WTC11 (cell line): Measurements from ENCODE around the gene STK10. TPM values are rescaled to one million over a fixed set of nuclear protein-coding genes. Genes with fewer than 3 reads are reported as not detected.

Experiments
- CREB1 ChIP-seq: sonication (generic); formaldehyde crosslinking; IDR thresholded peaks from 2 replicates; pipeline ENCODE4 v1.8.0; 2023; ENCODE audit warnings: mild to moderate bottlenecking, missing genetic modification reagents
- CTCF ChIP-seq: fragments of 200-600 bp; IDR thresholded peaks from 2 replicates; pipeline ENCODE4 v1.8.0; 2022; ENCODE audit warnings: antibody characterized with exemption
- E2F1 ChIP-seq: sonication (generic); formaldehyde crosslinking; IDR thresholded peaks from 2 replicates; pipeline ENCODE4 v1.8.0; 2022; ENCODE audit warnings: mild to moderate bottlenecking, missing genetic modification reagents
- E2F4 ChIP-seq: sonication (generic); formaldehyde crosslinking; IDR thresholded peaks from 2 replicates; pipeline ENCODE4 v1.8.1; 2022; ENCODE audit warnings: low read depth, mild to moderate bottlenecking, moderate library complexity, missing genetic modification reagents, borderline replicate concordance
- ELF4 ChIP-seq: sonication (generic); formaldehyde crosslinking; IDR thresholded peaks from 2 replicates; pipeline ENCODE4 v1.8.1; 2022; ENCODE audit warnings: low read depth, mild to moderate bottlenecking, moderate library complexity, missing genetic modification reagents
- FOXK1 ChIP-seq: sonication (generic); formaldehyde crosslinking; IDR thresholded peaks from 2 replicates; pipeline ENCODE4 v1.8.0; 2022; ENCODE audit warnings: mild to moderate bottlenecking, moderate library complexity, missing genetic modification reagents
- FOXP1 ChIP-seq: sonication (generic); formaldehyde crosslinking; IDR thresholded peaks from 2 replicates; pipeline ENCODE4 v1.8.0; 2022; ENCODE audit warnings: missing genetic modification reagents, mild to moderate bottlenecking, moderate library complexity, borderline replicate concordance
- IRF2 ChIP-seq: sonication (generic); formaldehyde crosslinking; IDR thresholded peaks from 2 replicates; pipeline ENCODE4 v1.8.0; 2022; ENCODE audit warnings: low read depth, missing genetic modification reagents, borderline replicate concordance
- JUN ChIP-seq: sonication (generic); formaldehyde crosslinking; IDR thresholded peaks from 2 replicates; pipeline ENCODE4 v1.8.0; 2023; ENCODE audit warnings: mild to moderate bottlenecking, missing genetic modification reagents
- NR1H2 ChIP-seq: sonication (generic); formaldehyde crosslinking; IDR thresholded peaks from 2 replicates; pipeline ENCODE4 v1.9.0; 2021; ENCODE audit warnings: mild to moderate bottlenecking, moderate library complexity, missing genetic modification reagents
- NR3C1 ChIP-seq: sonication (generic); formaldehyde crosslinking; conservative IDR thresholded peaks from 2 replicates; pipeline ENCODE4 v1.8.1; 2023; ENCODE audit warnings: low read depth, mild to moderate bottlenecking, missing genetic modification reagents
- OVOL2 ChIP-seq: fragments of 250-450 bp; sonication (Bioruptor Pico); IDR thresholded peaks from 2 replicates; pipeline ENCODE4 v1.9.0; 2021; ENCODE audit warnings: mild to moderate bottlenecking, borderline replicate concordance
- USF2 ChIP-seq: sonication (generic); formaldehyde crosslinking; IDR thresholded peaks from 2 replicates; pipeline ENCODE4 v1.8.1; 2023; ENCODE audit warnings: mild to moderate bottlenecking, missing genetic modification reagents, moderate library complexity
- ZNF138 ChIP-seq: sonication (generic); formaldehyde crosslinking; conservative IDR thresholded peaks from 2 replicates; pipeline ENCODE4 v1.8.1; 2022; ENCODE audit warnings: mild to moderate bottlenecking, moderate library complexity, missing genetic modification reagents
- ZNF317 ChIP-seq: sonication (generic); formaldehyde crosslinking; IDR thresholded peaks from 2 replicates; pipeline ENCODE4 v1.8.1; 2023; ENCODE audit warnings: low read depth, mild to moderate bottlenecking, moderate library complexity, missing genetic modification reagents, borderline replicate concordance
- ZNF396 ChIP-seq: fragments of 250-450 bp; sonication (Bioruptor Pico); IDR thresholded peaks from 2 replicates; pipeline ENCODE4 v1.8.0; 2021; ENCODE audit warnings: mild to moderate bottlenecking, moderate library complexity, borderline replicate concordance
- ZNF416 ChIP-seq: fragments of 250-450 bp; sonication (Bioruptor Pico); IDR thresholded peaks from 2 replicates; pipeline ENCODE4 v1.9.0; 2021; ENCODE audit warnings: mild to moderate bottlenecking, inconsistent platforms
- ZSCAN18 ChIP-seq: fragments of 250-450 bp; sonication (Bioruptor Pico); IDR thresholded peaks from 2 replicates; pipeline ENCODE4 v2.1.2; 2022; ENCODE audit warnings: mild to moderate bottlenecking, moderate library complexity
- total RNA-seq: library from RNA; stranded (reverse); gene quantifications from 3 replicates; pipeline ENCODE4 v1.2.3, GENCODE V29; 2021
- TF ChIP-seq, protein P1 (sequence below): sonication (generic); formaldehyde crosslinking; IDR thresholded peaks from 2 replicates; pipeline ENCODE4 v1.8.1; 2022; ENCODE audit warnings: mild to moderate bottlenecking, missing genetic modification reagents, moderate library complexity, borderline replicate concordance
- TF ChIP-seq, protein P2 (sequence below): sonication (generic); formaldehyde crosslinking; IDR thresholded peaks from 2 replicates; pipeline ENCODE4 v1.8.0; 2023; ENCODE audit warnings: mild to moderate bottlenecking, missing genetic modification reagents
- TF ChIP-seq, protein P3 (sequence below): fragments of 250-450 bp; sonication (Bioruptor Pico); IDR thresholded peaks from 2 replicates; pipeline ENCODE4 v1.9.0; 2021; ENCODE audit warnings: mild to moderate bottlenecking, borderline replicate concordance

STK10 gene
- total RNA-seq, 1 experiment from 2014 or later: 20.5 TPM

- TF ChIP-seq ZSCAN18 (CRISPR knock-in tag) (no peak), E2F1 (no peak), USF2 (CRISPR knock-in tag) (no peak), IRF2 (CRISPR knock-in tag) (no peak), ZNF138 (CRISPR knock-in tag) (no peak), OVOL2 (CRISPR knock-in tag) (no peak), FOXK1 (no peak), CREB1 (CRISPR knock-in tag) (no peak), ZNF396 (CRISPR knock-in tag) (no peak), JUN (CRISPR knock-in tag) (no peak), ZNF317 (no peak), FOXP1 (CRISPR knock-in tag) (peak; percentile 12), NR1H2 (CRISPR knock-in tag) (no peak), NR3C1 (CRISPR knock-in tag) (no peak), ZNF416 (no peak), E2F4 (CRISPR knock-in tag) (no peak), CTCF (no peak), ELF4 (CRISPR knock-in tag) (no peak)
- TF ChIP-seq, protein P1, sequence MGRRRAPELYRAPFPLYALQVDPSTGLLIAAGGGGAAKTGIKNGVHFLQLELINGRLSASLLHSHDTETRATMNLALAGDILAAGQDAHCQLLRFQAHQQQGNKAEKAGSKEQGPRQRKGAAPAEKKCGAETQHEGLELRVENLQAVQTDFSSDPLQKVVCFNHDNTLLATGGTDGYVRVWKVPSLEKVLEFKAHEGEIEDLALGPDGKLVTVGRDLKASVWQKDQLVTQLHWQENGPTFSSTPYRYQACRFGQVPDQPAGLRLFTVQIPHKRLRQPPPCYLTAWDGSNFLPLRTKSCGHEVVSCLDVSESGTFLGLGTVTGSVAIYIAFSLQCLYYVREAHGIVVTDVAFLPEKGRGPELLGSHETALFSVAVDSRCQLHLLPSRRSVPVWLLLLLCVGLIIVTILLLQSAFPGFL (CRISPR knock-in tag): no peak
- TF ChIP-seq, protein P2, sequence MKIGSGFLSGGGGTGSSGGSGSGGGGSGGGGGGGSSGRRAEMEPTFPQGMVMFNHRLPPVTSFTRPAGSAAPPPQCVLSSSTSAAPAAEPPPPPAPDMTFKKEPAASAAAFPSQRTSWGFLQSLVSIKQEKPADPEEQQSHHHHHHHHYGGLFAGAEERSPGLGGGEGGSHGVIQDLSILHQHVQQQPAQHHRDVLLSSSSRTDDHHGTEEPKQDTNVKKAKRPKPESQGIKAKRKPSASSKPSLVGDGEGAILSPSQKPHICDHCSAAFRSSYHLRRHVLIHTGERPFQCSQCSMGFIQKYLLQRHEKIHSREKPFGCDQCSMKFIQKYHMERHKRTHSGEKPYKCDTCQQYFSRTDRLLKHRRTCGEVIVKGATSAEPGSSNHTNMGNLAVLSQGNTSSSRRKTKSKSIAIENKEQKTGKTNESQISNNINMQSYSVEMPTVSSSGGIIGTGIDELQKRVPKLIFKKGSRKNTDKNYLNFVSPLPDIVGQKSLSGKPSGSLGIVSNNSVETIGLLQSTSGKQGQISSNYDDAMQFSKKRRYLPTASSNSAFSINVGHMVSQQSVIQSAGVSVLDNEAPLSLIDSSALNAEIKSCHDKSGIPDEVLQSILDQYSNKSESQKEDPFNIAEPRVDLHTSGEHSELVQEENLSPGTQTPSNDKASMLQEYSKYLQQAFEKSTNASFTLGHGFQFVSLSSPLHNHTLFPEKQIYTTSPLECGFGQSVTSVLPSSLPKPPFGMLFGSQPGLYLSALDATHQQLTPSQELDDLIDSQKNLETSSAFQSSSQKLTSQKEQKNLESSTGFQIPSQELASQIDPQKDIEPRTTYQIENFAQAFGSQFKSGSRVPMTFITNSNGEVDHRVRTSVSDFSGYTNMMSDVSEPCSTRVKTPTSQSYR: no peak
- TF ChIP-seq, protein P3, sequence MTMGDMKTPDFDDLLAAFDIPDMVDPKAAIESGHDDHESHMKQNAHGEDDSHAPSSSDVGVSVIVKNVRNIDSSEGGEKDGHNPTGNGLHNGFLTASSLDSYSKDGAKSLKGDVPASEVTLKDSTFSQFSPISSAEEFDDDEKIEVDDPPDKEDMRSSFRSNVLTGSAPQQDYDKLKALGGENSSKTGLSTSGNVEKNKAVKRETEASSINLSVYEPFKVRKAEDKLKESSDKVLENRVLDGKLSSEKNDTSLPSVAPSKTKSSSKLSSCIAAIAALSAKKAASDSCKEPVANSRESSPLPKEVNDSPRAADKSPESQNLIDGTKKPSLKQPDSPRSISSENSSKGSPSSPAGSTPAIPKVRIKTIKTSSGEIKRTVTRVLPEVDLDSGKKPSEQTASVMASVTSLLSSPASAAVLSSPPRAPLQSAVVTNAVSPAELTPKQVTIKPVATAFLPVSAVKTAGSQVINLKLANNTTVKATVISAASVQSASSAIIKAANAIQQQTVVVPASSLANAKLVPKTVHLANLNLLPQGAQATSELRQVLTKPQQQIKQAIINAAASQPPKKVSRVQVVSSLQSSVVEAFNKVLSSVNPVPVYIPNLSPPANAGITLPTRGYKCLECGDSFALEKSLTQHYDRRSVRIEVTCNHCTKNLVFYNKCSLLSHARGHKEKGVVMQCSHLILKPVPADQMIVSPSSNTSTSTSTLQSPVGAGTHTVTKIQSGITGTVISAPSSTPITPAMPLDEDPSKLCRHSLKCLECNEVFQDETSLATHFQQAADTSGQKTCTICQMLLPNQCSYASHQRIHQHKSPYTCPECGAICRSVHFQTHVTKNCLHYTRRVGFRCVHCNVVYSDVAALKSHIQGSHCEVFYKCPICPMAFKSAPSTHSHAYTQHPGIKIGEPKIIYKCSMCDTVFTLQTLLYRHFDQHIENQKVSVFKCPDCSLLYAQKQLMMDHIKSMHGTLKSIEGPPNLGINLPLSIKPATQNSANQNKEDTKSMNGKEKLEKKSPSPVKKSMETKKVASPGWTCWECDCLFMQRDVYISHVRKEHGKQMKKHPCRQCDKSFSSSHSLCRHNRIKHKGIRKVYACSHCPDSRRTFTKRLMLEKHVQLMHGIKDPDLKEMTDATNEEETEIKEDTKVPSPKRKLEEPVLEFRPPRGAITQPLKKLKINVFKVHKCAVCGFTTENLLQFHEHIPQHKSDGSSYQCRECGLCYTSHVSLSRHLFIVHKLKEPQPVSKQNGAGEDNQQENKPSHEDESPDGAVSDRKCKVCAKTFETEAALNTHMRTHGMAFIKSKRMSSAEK: no peak
Measured at GRCh38 chr5:172187118-172188032, 649 bp downstream of the STK10 start (continued).
